OCI-LY1 (cell line): ENCODE data around the gene HIGD2A.

Source experiments
- H2AFZ ChIP-seq: fragments of 200-600 bp; sonication (generic), shearing (Covaris generic); 2 replicates; pipeline ENCODE4 v1.6.0; 2014; ENCODE audit warnings: antibody characterized with exemption, mild to moderate bottlenecking, low read length
- H3F3A ChIP-seq: fragments of 200-600 bp; sonication (generic), shearing (Covaris generic); 2 replicates; pipeline ENCODE4 v1.6.0; 2014; ENCODE audit warnings: mild to moderate bottlenecking, antibody characterized with exemption, low read length, moderate library complexity; ENCODE audit not compliant: insufficient read depth
- H3K27ac ChIP-seq: fragments of 200-600 bp; sonication (generic); 2 replicates; pipeline ENCODE4 v1.5.1; 2014; ENCODE audit warnings: low read length, mixed run types, mild to moderate bottlenecking, low read depth; ENCODE audit not compliant: poor library complexity, severe bottlenecking
- H3K27me3 ChIP-seq: fragments of 200-600 bp; sonication (generic); 2 replicates; pipeline ENCODE4 v1.6.0; 2014; ENCODE audit warnings: antibody characterized with exemption, mild to moderate bottlenecking, low read length, moderate library complexity; ENCODE audit not compliant: insufficient read depth
- H3K36me3 ChIP-seq: fragments of 200-600 bp; sonication (generic); 2 replicates; pipeline ENCODE4 v1.6.1; 2014; ENCODE audit warnings: mild to moderate bottlenecking, antibody characterized with exemption, low read length, moderate library complexity, mixed read lengths; ENCODE audit not compliant: insufficient read depth
- H3K4me1 ChIP-seq: fragments of 200-600 bp; sonication (generic); 2 replicates; pipeline ENCODE4 v1.5.1; 2014; ENCODE audit warnings: mild to moderate bottlenecking, low read length, moderate library complexity; ENCODE audit not compliant: insufficient read depth, severe bottlenecking
- H3K4me2 ChIP-seq: fragments of 200-600 bp; sonication (generic), shearing (Covaris generic); 2 replicates; pipeline ENCODE4 v1.6.1; 2014; ENCODE audit warnings: low read length
- H3K4me3 ChIP-seq: fragments of 200-600 bp; sonication (generic); 2 replicates; pipeline ENCODE4 v1.5.1; 2014; ENCODE audit warnings: low read length, low read depth, mild to moderate bottlenecking, mixed read lengths; ENCODE audit not compliant: poor library complexity, severe bottlenecking
- H3K79me2 ChIP-seq: fragments of 200-600 bp; shearing (Covaris generic); 2 replicates; pipeline ENCODE4 v1.6.1; 2016; ENCODE audit warnings: mixed run types, low read length, mixed read lengths; ENCODE audit not compliant: insufficient read depth
- H3K9ac ChIP-seq: fragments of 200-600 bp; sonication (generic), shearing (Covaris generic); 2 replicates; pipeline ENCODE4 v1.6.1; 2014; ENCODE audit warnings: mild to moderate bottlenecking, low read length, mixed read lengths
- H3K9me2 ChIP-seq: fragments of 200-600 bp; sonication (generic), shearing (Covaris generic); 2 replicates; pipeline ENCODE4 v1.6.1; 2014; ENCODE audit warnings: low read depth, mild to moderate bottlenecking, low read length, mixed read lengths
- H3K9me3 ChIP-seq: fragments of 200-600 bp; shearing (Covaris generic); 2 replicates; pipeline ENCODE4 v1.6.1; 2014; ENCODE audit warnings: low read length, mixed read lengths
- H4K20me1 ChIP-seq: fragments of 200-600 bp; sonication (generic), shearing (Covaris generic); 2 replicates; pipeline ENCODE4 v1.6.0; 2016; ENCODE audit warnings: mild to moderate bottlenecking, low read length; ENCODE audit not compliant: insufficient read depth
- EZH2 ChIP-seq: fragments of 200-600 bp; sonication (generic), shearing (Covaris generic); IDR thresholded peaks from 2 replicates; pipeline ENCODE4 v1.8.0; 2017; ENCODE audit warnings: borderline replicate concordance, mixed run types, mild to moderate bottlenecking, antibody characterized with exemption, low read length, moderate library complexity, mixed read lengths
- TF ChIP-seq, protein P1 (sequence below): fragments of 200-600 bp; sonication (generic), shearing (Covaris generic); IDR thresholded peaks from 2 replicates; pipeline ENCODE4 v1.5.1; 2017; ENCODE audit warnings: mild to moderate bottlenecking, antibody characterized with exemption, low read length, moderate library complexity, mixed read lengths

HIGD2A gene

DNA sequence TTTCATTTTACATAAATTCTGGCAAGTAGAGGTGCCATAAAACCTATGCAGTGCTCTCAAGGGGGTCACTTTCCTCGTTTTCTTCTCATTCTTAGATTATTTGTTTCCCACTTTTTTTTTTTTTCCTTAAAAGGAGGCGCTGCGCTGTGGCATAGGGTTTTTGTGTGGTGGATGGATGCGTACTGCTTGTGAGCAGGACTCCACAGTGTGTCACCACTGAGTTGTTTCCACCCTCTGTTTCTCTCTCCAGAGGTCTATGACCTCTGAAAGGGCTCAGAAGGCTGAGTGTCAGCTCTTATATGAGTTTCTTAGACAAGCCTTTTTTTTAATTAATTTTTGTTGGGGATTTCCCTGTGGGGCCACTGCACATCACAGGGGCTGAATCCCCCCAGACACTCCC is 41.4 kb downstream of the HIGD2A start:
- Histone ChIP-seq H3K79me2 (no peaks in the 10 kb centered on the region), H3K4me1 (peaks cover 16% of the 10 kb centered on the region), H3K4me2 (peak overlapping the region; percentile 25), H2AFZ (peak overlapping the region; percentile 66), H3K27me3 (no peaks in the 10 kb centered on the region; the same call in 1 of the 2 replicates), H3K36me3 (no peaks in the 10 kb centered on the region; the same call in 1 of the 2 replicates), H3K9ac (peak overlapping the region; percentile 47), H3K9me2 (no peaks in the 10 kb centered on the region), H3F3A (no peaks in the 10 kb centered on the region), H3K27ac (peak overlapping the region; percentile 77), H4K20me1 (no peaks in the 10 kb centered on the region), H3K4me3 (peak overlapping the region; percentile 17), H3K9me3 (peaks cover 11% of the 10 kb centered on the region; the same call in 1 of the 2 replicates)
- TF ChIP-seq, protein P1, sequence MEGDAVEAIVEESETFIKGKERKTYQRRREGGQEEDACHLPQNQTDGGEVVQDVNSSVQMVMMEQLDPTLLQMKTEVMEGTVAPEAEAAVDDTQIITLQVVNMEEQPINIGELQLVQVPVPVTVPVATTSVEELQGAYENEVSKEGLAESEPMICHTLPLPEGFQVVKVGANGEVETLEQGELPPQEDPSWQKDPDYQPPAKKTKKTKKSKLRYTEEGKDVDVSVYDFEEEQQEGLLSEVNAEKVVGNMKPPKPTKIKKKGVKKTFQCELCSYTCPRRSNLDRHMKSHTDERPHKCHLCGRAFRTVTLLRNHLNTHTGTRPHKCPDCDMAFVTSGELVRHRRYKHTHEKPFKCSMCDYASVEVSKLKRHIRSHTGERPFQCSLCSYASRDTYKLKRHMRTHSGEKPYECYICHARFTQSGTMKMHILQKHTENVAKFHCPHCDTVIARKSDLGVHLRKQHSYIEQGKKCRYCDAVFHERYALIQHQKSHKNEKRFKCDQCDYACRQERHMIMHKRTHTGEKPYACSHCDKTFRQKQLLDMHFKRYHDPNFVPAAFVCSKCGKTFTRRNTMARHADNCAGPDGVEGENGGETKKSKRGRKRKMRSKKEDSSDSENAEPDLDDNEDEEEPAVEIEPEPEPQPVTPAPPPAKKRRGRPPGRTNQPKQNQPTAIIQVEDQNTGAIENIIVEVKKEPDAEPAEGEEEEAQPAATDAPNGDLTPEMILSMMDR: peak; percentile 60
- no peak for TF ChIP-seq EZH2

DNA sequence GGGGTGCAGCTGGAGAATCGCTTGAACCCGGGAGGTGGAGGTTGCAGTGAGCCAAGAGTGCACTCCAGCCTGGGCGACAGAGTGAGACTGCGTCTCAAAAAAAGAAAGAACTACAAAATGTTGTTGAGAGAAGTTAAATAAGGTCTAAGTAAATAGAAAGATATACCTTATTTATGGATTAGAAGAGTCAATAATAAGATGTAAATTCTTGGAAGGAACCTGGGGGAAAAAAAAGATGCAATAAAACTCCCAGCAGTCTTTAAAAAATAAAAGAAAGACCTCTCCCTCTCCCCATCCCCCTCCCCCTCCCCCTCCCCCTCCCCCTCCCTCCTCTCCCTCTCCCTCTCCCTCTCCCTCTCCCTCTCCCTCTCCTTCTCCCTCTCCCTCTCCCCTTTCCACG is 44.2 kb downstream of the HIGD2A start:
- Histone ChIP-seq H3K27me3 (no peaks in the 10 kb centered on the region), H3K4me3 (no peak overlapping the region), H3K4me2 (no peak overlapping the region), H2AFZ (no peak overlapping the region), H3F3A (0 out of 2 replicates have a peak, but pooled peaks cover 3% of the 10 kb centered on the region), H3K27ac (no peak overlapping the region), H4K20me1 (no peaks in the 10 kb centered on the region), H3K79me2 (no peaks in the 10 kb centered on the region), H3K36me3 (no peaks in the 10 kb centered on the region), H3K9me2 (no peaks in the 10 kb centered on the region), H3K4me1 (peaks cover 32% of the 10 kb centered on the region), H3K9me3 (0 out of 2 replicates have a peak, but pooled peaks cover 3% of the 10 kb centered on the region), H3K9ac (no peak overlapping the region)
- TF ChIP-seq EZH2: no peak
- TF ChIP-seq, protein P1: no peak

DNA sequence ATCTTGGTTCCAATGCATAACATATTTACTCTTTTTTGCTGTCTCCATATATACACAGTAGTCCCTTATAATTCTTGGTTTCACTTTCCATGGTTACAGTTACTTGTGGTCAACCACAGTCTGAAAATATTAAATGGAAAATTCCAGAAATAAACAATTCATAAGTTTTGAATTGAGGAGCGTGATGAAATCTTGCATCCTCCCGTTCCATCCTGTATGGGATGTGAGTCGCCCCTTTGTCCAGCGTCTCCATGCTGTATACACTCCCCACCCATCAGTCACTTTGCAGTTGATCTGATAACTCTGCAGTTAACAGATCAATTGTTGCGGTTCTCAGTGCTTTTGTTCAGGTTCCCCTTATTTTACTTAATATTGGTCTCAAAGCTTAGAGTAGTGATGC is 48.1 kb downstream of the HIGD2A start:
- Histone ChIP-seq H4K20me1 (no peaks in the 10 kb centered on the region), H3K4me3 (peak overlapping the region; percentile 49), H3K9ac (peak overlapping the region; percentile 44), H3K27ac (peak overlapping the region; percentile 88), H3K36me3 (no peaks in the 10 kb centered on the region), H3K27me3 (no peaks in the 10 kb centered on the region), H3K4me2 (peak overlapping the region; percentile 70), H3K9me2 (no peaks in the 10 kb centered on the region), H2AFZ (no peak overlapping the region), H3F3A (0 out of 2 replicates have a peak, but pooled peaks cover 3% of the 10 kb centered on the region), H3K79me2 (no peaks in the 10 kb centered on the region), H3K9me3 (0 out of 2 replicates have a peak, but pooled peaks cover 1% of the 10 kb centered on the region), H3K4me1 (peaks cover 31% of the 10 kb centered on the region)
- TF ChIP-seq, protein P1: no peak
- no peak for TF ChIP-seq EZH2
